AG09309 (cell line): ENCODE results near the gene ZGLP1.

Experiments used
- DNase-seq: peaks from one replicate; pipeline ENCODE4 v3.0.0-alpha.2; 2010; ENCODE audit warnings: low read depth
- H3K4me3 ChIP-seq: 2 replicates; pipeline ENCODE4 v1.5.1; 2011; ENCODE audit warnings: mild to moderate bottlenecking, low read depth, low read length, moderate library complexity; ENCODE audit not compliant: control insufficient read depth
- CTCF ChIP-seq: IDR thresholded peaks from 2 replicates; pipeline ENCODE4 v1.5.1; 2011; ENCODE audit warnings: mild to moderate bottlenecking, low read depth, low read length, inconsistent platforms; ENCODE audit not compliant: insufficient read depth, control insufficient read depth; ENCODE audit errors: missing control alignments

The ZGLP1 gene

DNA sequence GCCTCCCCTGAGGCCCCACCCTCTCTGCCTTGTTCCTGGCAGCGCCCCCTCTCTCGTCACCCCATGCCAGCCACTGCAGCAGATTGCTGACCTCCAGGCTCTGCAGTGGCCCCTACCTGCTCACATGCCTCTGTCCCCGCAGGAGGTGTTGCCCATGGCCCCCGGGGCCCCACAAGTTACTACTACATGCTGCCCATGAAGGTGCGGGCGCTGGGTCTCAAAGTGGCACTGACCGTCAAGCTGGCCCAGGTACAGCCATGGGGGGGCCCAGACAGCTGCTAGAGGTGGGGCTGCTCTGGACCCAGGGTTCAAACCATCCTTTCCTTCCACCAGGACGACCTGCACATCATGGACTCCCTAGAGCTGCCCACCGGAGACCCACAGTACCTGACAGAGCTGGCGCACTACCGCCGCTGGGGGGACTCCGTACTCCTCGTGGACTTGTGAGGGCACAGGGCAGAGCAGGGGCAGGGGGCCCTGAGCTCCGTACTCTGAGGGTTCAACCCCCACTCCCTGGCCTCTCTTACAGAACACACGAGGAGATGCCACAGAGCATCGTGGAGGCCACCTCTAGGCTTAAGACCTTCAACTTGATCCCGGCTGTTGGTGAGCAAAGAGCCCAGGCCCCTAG lies 51.4 kb downstream of the ZGLP1 start:
- TF ChIP-seq CTCF = no peak
- no peak for DNase-seq
- no peak overlapping the region for H3K4me3 ChIP-seq

DNA sequence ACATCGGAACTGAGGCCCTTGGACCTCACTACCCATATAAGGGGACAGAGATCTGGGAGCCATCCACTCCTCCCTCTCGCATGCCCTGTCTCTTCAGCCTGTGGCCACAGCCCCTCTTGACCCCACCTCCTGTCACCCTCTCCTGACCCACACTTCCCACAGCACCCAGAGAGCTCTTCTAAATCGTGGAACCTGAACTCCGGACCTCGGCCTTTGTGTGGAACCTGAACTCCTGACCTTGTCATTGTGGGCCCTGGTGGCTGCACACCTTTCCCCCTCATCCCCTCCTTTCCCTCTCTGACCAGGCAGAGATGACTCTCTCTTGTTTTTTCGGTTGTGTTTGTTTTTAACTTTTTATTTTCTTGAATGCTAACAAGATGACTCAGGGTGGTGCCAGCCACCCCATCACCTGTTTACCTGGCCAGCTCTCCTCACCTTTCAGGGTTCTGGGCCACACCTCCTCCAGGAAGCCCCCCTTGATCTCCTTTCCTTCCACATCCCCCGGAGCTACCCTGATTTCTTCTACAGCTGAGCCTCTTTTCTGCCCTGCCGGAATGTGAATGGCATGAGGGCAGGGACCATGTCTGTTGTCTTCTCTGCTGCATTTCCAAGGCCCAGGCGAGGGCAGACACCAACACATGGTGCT lies 52.5 kb downstream of the ZGLP1 start:
- no peak for TF ChIP-seq CTCF
- no peak for DNase-seq
- no peak overlapping the region for H3K4me3 ChIP-seq

GRCh38 chr19:10256551-10256950 lies 53.1 kb downstream of the ZGLP1 start:
- no peak for TF ChIP-seq CTCF
- no peak overlapping the region for H3K4me3 ChIP-seq
- no peak for DNase-seq

DNA sequence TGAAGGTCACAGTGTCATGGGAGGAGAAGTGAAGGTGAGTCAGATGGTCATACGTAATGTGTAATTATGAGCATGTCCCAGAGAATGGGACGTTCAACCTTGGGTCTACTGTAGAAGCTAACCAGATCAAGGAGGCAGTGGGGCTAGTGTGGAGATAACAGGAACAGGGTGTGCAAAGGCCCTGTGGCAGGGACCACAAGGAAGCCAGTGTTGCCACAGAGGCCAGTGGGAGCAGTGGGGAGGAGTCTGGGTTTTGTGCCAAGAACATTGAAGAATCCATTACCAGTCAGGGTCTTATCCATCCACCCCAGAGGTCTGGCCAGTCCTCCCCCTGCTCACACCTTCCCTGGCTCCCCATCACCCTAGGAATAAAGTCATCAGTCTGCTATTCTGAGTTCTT lies 54.3 kb downstream of the ZGLP1 start:
- DNase-seq = no peak
- no peak overlapping the region for H3K4me3 ChIP-seq
- no peak for TF ChIP-seq CTCF
